ENCODE data around the gene NOX4.

DNA sequence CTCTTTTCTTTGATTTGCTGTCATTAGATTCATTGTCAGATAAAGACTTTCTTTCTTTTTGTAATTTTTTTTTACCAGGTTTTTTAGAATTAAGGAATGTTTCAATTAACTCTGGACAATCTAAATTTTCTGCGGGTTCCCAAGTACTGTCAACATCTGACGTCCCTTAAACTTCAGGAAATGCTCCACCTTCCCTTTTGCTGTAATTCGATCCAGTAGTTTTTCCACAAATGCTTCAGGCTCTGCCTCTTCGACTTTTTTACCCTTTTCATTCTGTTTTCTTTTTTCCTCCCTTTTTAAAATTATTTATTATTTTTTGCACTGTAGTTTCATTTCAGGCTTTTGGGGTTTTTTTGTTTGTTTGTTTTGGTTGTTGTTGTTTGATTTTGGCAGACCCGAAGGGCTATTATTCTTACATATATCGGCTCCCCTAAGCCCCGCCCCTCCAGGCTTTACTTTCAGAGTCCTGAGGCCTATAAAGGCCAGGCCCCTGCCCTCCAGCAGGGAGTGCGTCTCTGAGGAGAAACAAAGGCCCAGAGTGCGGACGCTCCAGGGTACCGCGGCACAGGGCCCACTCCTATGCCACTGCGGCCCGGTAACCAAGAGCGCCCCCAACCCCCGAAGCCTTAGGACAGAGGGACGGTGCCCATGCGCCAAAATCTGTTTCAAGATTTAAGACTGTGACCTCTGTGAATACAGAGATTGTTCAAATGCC, 197.1 kb downstream of the NOX4 start:
- TF ChIP-seq, protein P1, sequence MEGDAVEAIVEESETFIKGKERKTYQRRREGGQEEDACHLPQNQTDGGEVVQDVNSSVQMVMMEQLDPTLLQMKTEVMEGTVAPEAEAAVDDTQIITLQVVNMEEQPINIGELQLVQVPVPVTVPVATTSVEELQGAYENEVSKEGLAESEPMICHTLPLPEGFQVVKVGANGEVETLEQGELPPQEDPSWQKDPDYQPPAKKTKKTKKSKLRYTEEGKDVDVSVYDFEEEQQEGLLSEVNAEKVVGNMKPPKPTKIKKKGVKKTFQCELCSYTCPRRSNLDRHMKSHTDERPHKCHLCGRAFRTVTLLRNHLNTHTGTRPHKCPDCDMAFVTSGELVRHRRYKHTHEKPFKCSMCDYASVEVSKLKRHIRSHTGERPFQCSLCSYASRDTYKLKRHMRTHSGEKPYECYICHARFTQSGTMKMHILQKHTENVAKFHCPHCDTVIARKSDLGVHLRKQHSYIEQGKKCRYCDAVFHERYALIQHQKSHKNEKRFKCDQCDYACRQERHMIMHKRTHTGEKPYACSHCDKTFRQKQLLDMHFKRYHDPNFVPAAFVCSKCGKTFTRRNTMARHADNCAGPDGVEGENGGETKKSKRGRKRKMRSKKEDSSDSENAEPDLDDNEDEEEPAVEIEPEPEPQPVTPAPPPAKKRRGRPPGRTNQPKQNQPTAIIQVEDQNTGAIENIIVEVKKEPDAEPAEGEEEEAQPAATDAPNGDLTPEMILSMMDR (conservative IDR thresholded peaks at IDR 0.05): no peak
- no peak for TF ChIP-seq EZH2 (IDR thresholded peaks at IDR 0.05; ENCODE audit: low read depth)

All from PC-9 (cell line).